ENCODE measurements around the gene GBX1. TPM values are rescaled to one million over a fixed set of nuclear protein-coding genes. Genes with fewer than 3 reads are reported as not detected.

The GBX1 gene
- total RNA-seq, 2 experiments from 2014 or later, result not detected

DNA sequence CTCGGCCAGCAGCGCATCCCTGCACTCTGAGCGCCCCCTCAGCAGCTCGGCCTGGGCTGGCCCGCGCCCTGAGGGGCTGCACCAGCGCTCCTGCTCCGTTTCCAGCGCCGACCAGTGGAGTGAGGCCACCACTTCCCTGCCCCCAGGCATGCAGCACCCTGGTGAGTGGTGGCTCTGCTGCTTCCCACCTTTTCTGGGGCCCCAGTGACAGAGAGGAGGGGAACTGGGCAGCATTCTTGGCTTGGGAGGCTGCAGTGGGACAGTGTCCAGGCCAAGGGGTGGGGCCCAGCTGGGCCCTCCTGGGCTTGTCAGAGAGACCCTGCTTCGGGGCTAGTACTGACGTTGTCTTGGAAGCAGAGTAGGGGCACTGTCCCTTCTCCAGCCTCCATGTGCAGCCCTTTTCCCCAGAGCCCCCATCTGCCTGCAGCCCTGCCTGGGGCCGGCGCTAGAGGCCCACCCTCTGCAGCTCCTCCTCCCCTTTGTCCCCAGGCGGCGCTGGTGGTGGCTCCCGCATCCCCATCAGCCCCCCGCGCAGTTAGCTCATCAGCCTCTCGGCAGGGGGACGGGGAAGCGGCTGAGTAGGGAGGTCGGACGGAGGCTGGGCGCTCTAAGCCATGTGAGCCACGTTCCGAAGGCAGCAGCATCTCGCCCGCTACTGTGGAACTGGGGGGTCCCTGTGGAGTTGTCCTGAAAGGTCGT, 29.2 kb downstream of the GBX1 start:
- no peaks in the 10 kb centered on the region for H3K27me3 Mint-ChIP-seq
- no peaks in the 10 kb centered on the region for H3K36me3 Mint-ChIP-seq
- CTCF ChIA-PET, result interaction anchor here (1.4 to 2.6 kb wide), 3 partner anchors 13 to 14 kb away, joined by 5 to 8 read pairs (median 7); no protein-coding TSS in a partner anchor
- H3K27ac Mint-ChIP-seq, result no peak overlapping the region
- no peaks in the 10 kb centered on the region for H3K9me3 Mint-ChIP-seq (ENCODE audit: low read depth)
- DNase-seq (no peak), ATAC-seq (no peak)
- no peak overlapping the region for H3K4me3 Mint-ChIP-seq
- no peaks in the 10 kb centered on the region for H3K4me1 Mint-ChIP-seq

DNA sequence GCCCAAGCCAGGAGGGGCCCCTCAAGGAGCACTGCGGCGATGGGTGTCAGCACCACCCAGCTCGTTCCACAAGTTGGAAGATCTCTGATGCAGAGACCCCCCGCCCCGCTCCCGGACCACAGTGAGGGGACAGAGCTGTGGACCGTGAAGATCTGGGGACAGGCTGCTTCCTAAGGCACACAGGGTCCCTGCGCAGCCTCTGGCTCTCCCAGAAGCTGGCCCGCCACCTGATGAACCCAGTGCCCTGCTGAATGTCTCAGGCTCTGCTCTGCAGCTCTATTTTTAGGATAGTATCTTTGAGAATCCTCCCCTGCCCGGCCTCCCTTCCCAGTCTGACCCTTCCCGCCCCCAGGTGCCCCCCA, 29.7 kb downstream of the GBX1 start:
- Mint-ChIP-seq H3K9me3 (ENCODE audit: low read depth) (no peaks in the 10 kb centered on the region), H3K36me3 (no peaks in the 10 kb centered on the region), H3K4me3 (no peak overlapping the region), H3K27me3 (no peaks in the 10 kb centered on the region), H3K27ac (no peak overlapping the region), H3K4me1 (no peaks in the 10 kb centered on the region)
- DNase-seq, result no peak
- CTCF ChIA-PET, result interaction anchor here (0.5 to 2.6 kb wide), 3 partner anchors 14 to 56 kb away, joined by 3 to 8 read pairs (median 5); no protein-coding TSS in a partner anchor
- no peak for ATAC-seq

DNA sequence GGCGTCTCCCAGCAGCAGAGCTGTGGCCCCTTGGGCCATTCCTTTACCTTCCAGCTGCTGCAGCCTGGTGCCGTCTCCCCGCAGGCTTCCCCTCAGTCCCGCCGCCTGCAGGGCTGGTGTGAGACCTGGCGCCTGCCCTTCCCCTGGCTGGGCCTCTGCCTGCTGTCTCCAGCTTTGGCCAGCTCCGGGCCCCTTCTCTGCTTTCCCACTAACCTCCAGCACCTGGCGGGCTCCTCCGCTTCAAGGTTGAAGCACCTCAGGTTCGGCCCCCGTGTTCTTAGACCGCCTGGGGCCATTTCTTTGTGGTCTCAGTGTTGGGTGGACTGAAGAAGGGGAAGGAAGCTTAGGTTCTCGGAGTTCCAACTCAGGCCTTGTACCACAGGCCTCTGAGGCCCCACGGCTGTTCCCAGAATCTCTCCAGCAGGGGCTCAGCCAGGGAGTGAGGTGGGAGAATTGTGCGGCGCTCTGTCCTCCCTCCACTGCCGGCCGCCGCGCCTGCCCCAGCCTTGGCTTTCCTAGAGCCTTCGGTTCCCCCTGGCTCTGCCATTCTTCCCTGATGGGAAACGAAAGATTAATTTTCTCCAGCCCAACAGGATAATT, 30.3 kb downstream of the GBX1 start:
- ATAC-seq (no peak), DNase-seq (no peak)
- Mint-ChIP-seq H3K9me3 (ENCODE audit: low read depth) (no peaks in the 10 kb centered on the region), H3K27ac (no peak overlapping the region), H3K4me3 (no peak overlapping the region), H3K36me3 (no peaks in the 10 kb centered on the region), H3K27me3 (no peaks in the 10 kb centered on the region), H3K4me1 (no peaks in the 10 kb centered on the region)
- CTCF ChIA-PET, result interaction anchor here (0.5 to 2.6 kb wide), 3 partner anchors 13 to 57 kb away, joined by 3 to 8 read pairs (median 5); no protein-coding TSS in a partner anchor

DNA sequence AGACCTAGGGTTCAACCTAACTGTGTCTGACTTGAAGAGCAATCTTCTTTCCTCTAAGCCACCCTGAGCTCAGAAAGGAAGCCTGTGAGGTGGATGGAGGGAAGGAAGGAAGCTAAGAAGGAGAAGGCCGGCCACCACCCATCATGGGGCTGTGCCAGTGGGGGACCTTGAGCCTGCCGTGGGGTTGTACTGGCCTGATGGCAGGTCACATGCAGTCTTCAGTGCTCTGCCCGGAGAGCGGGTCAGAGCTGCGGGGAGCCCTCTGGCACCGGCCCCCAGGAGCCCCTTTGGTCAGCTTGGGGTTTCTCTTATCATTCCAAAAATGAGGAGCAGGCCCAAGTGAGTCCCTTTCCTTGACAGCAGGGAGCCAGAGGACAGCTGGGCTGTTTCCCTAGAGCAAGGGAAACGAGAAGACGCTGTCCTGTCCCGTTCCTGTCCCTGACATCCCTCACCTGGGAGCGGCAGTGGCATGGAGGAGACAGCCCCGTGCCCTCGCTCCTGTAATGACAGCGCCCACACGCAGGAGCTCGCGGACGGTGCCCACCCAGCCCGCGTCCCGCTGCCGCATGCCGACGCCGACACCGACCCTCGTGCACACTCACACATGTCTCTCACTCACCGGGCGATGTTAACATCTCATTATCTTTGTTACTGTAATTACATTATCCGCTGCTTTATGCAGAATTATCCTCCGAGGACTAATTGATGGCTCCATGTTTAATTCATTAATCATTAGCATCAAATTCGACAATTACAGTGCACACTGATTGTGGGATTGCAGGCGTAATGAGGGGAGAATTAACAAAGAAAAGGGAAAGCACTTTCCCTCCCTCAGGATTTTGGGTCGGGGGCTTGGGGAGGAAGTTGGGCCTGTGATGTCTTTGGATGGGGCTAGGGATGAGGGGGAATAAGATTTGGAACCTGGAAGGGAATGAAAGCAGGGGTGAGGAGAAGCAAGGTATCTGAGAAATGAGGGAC, 31.3 kb downstream of the GBX1 start:
- Mint-ChIP-seq H3K4me3 (no peak overlapping the region), H3K36me3 (no peaks in the 10 kb centered on the region), H3K9me3 (ENCODE audit: low read depth) (no peaks in the 10 kb centered on the region), H3K27me3 (no peaks in the 10 kb centered on the region), H3K4me1 (no peaks in the 10 kb centered on the region), H3K27ac (no peak overlapping the region)
- ATAC-seq (no peak), DNase-seq (no peak)
- CTCF ChIA-PET, result interaction anchor here (1.3 to 2.6 kb wide), 2 partner anchors 12 to 36 kb away, joined by 3 to 8 read pairs; no protein-coding TSS in a partner anchor

DNA sequence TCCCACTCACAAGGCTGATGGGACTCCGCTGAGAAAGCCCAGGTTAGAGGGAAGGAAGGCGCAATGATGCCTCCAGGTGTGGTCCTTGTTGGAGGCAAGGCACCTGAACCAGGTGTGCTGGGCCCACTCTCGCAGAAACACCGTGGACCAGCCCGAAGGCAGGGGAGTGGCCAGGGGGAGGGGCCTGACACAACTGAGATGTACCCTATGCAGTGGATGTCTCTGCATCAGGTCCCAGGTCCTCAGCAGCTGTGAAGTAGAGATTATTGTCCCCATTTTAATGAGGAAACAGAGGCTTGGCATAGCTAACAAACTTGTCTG, 32.0 kb downstream of the GBX1 start:
- ATAC-seq (no peak), DNase-seq (no peak)
- no peaks in the 10 kb centered on the region for H3K9me3 Mint-ChIP-seq (ENCODE audit: low read depth)
- no peak overlapping the region for H3K4me3 Mint-ChIP-seq
- CTCF ChIA-PET, result interaction anchor here (1.3 to 2.6 kb wide), 3 partner anchors 11 to 36 kb away, joined by 3 to 8 read pairs (median 6); no protein-coding TSS in a partner anchor
- H3K27ac Mint-ChIP-seq, result no peak overlapping the region
- no peaks in the 10 kb centered on the region for H3K4me1 Mint-ChIP-seq
- no peaks in the 10 kb centered on the region for H3K36me3 Mint-ChIP-seq
- no peaks in the 10 kb centered on the region for H3K27me3 Mint-ChIP-seq

DNA sequence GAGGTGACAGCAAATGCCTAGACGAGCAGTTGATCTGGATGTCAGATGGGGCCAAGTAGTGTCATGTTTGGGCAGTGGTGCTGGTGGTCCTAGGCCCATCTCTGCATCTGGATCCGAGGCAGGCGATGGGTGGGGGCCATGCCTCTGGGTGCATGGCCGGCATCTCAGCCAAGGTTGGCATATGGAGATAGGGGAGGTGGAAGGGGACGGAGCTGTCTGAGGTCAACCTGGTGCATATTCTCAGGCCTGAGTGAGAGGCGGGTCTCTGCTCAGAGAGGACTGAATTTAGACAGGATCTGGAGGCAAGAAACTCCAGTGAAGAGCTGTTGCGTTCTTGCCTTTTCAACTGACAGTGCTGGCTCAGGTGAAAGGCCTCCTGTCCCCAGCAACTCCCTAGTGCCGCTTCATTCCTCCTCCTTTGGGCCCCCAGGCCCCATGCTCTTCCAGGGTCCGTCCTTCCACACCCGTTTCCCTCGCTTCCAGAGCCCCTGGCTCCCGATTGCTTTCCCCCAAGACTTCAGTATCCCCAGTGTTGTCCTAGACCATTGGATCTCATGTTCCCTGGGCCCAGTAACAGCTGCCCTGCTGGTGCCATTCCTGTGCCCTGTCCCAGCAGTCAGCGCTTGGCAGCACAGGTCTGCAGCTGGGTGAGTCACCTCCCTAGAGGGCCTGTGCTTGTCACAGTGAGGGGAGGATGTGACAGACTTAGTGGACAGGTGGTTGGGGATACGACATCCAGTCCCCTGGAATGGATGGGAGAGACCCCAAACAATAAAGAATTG, 32.6 kb downstream of the GBX1 start:
- ATAC-seq, result no peak
- Mint-ChIP-seq H3K9me3 (ENCODE audit: low read depth) (no peaks in the 10 kb centered on the region), H3K4me3 (no peak overlapping the region), H3K4me1 (peaks cover 2% of the 10 kb centered on the region), H3K27me3 (no peaks in the 10 kb centered on the region), H3K27ac (no peak overlapping the region), H3K36me3 (no peaks in the 10 kb centered on the region)
- CTCF ChIA-PET, result interaction anchor here (1.3 to 1.9 kb wide), 2 partner anchors 11 to 37 kb away, joined by 3 to 6 read pairs; no protein-coding TSS in a partner anchor
- DNase-seq, result no peak

DNA sequence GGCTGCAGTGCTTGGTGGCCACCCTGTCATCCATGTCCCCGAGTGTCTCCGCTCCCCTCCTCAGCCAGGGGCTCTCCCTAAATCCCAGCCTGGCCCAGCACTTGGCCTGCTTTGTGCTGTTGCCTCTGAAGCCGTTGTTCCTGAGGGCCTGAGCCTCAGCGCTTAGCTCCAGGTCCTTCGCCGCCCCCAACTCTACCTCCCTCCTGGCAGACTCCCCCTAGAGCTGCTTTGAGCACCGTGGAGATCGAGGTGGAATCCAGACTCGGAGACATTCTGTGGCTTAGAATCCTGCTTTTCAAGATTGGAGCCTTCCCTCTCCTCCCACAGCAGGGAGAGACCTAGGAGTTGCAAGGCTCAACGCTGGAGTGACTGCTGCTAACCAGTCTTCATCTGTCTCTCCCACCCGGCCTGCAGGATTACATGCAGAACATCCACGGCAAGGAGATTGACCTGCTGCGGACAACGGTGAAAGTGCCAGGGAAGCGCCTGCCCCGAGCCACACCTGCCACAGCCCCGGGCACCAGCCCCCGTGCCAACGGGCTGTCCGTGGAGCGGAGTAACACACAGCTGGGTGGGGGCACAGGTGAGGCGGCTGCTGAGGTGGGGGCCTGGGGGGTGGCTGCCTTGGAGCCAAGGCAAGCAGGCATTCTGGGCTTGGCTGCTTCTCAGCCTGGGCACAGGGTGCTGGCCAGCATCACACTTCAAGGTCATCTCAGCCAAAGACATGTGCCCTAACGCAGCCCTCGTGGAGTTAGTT, 33.3 kb downstream of the GBX1 start:
- no peaks in the 10 kb centered on the region for H3K27me3 Mint-ChIP-seq
- no peaks in the 10 kb centered on the region for H3K36me3 Mint-ChIP-seq
- DNase-seq, result no peak
- no peak overlapping the region for H3K4me3 Mint-ChIP-seq
- H3K27ac Mint-ChIP-seq, result no peak overlapping the region
- CTCF ChIA-PET, result interaction anchor here (1.9 kb wide), 1 partner anchor 10 kb away, joined by 6 read pairs; no protein-coding TSS in a partner anchor
- H3K4me1 Mint-ChIP-seq, result peaks cover 3% of the 10 kb centered on the region
- no peak for ATAC-seq
- no peaks in the 10 kb centered on the region for H3K9me3 Mint-ChIP-seq (ENCODE audit: low read depth)

DNA sequence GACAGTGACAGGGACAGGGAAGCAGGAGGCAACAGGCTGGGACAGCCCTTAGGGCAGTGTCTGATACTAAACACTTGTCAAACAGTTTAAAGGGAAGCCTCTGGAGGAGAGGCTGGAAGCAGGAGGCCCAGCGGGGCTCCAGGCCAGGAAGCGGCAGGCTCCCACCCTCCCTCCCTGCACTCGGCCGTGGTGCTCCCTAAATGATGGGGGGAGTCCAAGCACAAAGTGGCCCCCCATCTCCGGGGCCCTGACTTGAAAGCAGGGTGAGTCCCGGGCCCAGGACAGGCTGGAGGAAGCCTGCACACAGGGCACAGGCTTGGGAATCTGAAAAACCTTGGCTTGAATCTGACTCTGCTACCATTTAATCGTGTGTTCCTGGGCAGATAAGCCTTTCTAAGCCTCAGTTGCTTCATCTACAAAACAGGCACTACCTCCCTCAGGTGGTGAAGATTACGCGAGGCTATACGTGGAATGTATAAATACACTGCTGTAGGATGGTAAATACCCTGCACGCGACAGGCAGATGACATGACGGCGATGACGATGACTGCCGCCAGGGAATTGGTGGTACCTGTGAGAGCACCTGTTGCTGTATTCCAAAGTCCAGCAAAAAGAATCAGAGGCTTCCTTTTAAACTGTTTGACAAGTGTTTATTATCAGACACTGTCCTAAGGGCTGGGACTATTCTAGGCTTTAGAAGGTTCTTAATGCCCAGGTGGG, 34.1 kb downstream of the GBX1 start:
- H3K27ac Mint-ChIP-seq, result no peak overlapping the region
- CTCF ChIA-PET, result interaction anchor here (1.9 kb wide), 1 partner anchor 9 kb away, joined by 6 read pairs; no protein-coding TSS in a partner anchor
- H3K4me3 Mint-ChIP-seq, result no peak overlapping the region
- ATAC-seq, result no peak
- DNase-seq, result no peak
- H3K27me3 Mint-ChIP-seq, result no peaks in the 10 kb centered on the region
- H3K4me1 Mint-ChIP-seq, result peaks cover 3% of the 10 kb centered on the region
- H3K36me3 Mint-ChIP-seq, result no peaks in the 10 kb centered on the region
- no peaks in the 10 kb centered on the region for H3K9me3 Mint-ChIP-seq (ENCODE audit: low read depth)

DNA sequence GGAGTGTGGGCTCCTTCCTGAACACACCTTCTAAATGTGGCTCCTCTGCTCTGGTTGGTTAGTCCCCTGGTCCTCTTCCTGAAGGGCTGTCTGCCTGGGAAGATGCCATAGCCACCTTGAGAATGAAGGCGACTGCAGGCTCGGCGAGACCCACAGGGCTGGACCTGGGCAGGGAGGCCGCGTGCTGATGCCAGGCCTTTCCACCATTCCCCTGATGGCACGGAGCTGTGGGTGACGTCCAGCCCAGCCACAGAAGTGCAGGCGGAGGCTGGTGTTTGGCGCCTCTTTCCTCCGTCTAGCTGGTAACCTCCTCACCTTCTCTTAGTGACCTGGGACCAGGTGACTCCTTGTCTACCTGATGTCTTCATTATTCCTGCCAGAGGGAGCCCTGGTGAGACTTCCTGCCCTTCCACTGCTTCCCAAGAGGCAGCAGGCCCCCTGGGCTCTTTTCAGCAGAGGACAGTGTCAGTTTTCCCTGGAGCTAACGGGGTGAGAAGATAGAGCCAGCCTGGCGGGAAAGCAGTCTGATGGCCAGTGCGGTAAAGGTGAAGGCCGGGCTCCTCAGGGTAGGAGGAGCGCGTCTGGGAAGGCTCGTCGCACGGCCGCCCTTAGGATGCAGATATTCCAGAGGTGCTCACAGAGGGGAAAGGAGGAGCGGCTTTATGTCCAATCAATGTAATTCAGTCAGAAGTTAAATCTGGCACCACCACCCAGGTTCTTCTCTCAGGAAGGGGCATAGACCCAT, 34.9 kb downstream of the GBX1 start:
- peaks cover 3% of the 10 kb centered on the region for H3K4me1 Mint-ChIP-seq
- no peak overlapping the region for H3K27ac Mint-ChIP-seq
- H3K9me3 Mint-ChIP-seq (ENCODE audit: low read depth), result no peaks in the 10 kb centered on the region
- no peaks in the 10 kb centered on the region for H3K36me3 Mint-ChIP-seq
- H3K27me3 Mint-ChIP-seq, result no peaks in the 10 kb centered on the region
- no peak for DNase-seq
- no peak for ATAC-seq
- CTCF ChIA-PET, result interaction anchor here (1.2 kb wide), 1 partner anchor 9 kb away, joined by 4 read pairs; no protein-coding TSS in a partner anchor
- no peak overlapping the region for H3K4me3 Mint-ChIP-seq

DNA sequence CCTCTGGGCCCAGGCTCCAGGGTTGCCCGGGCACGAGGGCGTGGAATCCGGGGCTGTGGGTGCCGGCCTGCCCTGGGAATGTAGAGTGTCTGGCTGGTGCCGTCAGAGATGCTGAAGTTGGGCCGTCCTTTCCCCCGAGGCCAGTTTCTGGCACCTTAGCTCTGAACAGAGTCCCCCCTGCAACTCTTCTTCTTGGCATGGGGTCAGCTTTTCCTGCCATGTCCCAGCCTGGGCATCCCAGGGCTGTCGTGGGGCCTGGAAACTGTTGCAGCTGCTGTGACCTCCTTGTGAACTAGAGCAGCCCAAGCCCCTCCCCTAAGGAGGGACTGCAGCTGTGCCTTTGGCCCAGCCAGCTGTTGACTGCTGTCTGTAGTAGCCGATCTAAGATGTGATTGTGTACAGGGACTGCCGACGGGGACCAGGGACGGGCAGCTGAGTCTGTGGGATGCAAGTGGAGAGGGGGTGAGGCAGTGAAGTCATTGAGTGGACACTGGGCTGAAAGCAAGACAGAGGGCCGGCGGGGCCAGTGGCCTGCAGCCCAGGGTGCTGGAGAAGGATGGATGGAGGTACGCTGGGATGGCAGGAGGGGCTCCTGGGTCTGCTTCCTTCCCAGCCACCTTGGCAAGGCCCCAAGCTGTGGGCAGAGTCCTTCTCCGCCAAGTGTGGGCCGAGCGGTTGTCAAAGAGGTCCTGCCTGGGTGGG, 35.8 kb downstream of the GBX1 start:
- H3K27me3 Mint-ChIP-seq, result no peaks in the 10 kb centered on the region

DNA sequence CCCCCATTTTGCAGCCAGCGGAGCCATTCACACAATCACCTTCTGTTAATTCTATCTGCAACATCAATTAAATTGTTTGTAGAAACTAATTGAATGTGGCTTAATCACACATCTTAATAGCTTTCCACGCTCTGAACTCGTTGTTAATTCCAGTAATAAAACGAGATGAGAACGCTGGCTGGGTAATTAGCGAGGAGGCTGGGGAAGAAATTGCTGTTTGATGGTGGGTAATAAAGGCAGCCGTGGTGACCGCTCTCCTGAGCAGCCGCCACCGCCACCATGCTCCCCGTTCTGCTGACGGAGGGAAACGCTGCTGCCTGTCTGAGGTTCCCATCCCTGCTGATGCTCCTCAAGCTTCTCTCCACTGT, 36.3 kb downstream of the GBX1 start:
- CTCF ChIA-PET, result no interaction called here
- no peak overlapping the region for H3K4me3 Mint-ChIP-seq
- H3K9me3 Mint-ChIP-seq (ENCODE audit: low read depth), result no peaks in the 10 kb centered on the region
- no peaks in the 10 kb centered on the region for H3K36me3 Mint-ChIP-seq
- peaks cover 3% of the 10 kb centered on the region for H3K4me1 Mint-ChIP-seq
- no peak overlapping the region for H3K27ac Mint-ChIP-seq
- ATAC-seq, result no peak
- no peaks in the 10 kb centered on the region for H3K27me3 Mint-ChIP-seq
- no peak for DNase-seq

More for the DNA sequence above, 35.8 kb downstream of the GBX1 start:
- Mint-ChIP-seq H3K4me3 (no peak overlapping the region), H3K36me3 (no peaks in the 10 kb centered on the region), H3K4me1 (peaks cover 3% of the 10 kb centered on the region), H3K27ac (no peak overlapping the region), H3K9me3 (ENCODE audit: low read depth) (no peaks in the 10 kb centered on the region)
- DNase-seq (no peak), ATAC-seq (no peak)
- CTCF ChIA-PET, result interaction anchor here (1.2 kb wide), 1 partner anchor 8 kb away, joined by 4 read pairs; no protein-coding TSS in a partner anchor

Data from activated CD8-positive, alpha-beta memory T cell treated with anti-CD3 and anti-CD28 coated beads, Interleukin-2, amount 10 ng/mL, durations not matched to agents 7 days and 5 days (primary cell).